ENCODE measurements around the gene CHCHD3. TPM values are rescaled to one million over a fixed set of nuclear protein-coding genes. Genes with fewer than 3 reads are reported as not detected.
"Not testable (repeated sequence)": the region's sequence is repeated elsewhere in the genome, so short reads cannot be mapped to it uniquely, and the experiment has no call there.

CHCHD3 gene
- total RNA-seq, 3 donors from 2014 or later, result 52.1 to 59.4 (median 53.1) TPM

- Histone ChIP-seq H3K27me3 (no peaks in the 10 kb centered on the region), H3K27ac (no peak overlapping the region), H3K4me1 (no peaks in the 10 kb centered on the region), H3K9me3 (no peaks in the 10 kb centered on the region), H3K36me3 (no peaks in the 10 kb centered on the region), H3K4me3 (no peak overlapping the region)
- intact Hi-C loops (cut with DNase I; ENCODE audit: low total_unique reads), result no loop called here
- no peak for DNase-seq (ENCODE audit: low spot score in 2 of 2)
- TF ChIP-seq POLR2A (IDR thresholded peaks at IDR 0.05), result no peak
Observed at GRCh38 chr7:132969520-132969919, 112.4 kb downstream of the CHCHD3 start.

GRCh38 chr7:132967470-132967848 lies 114.4 kb downstream of the CHCHD3 start:
- DNase-seq (ENCODE audit: low spot score in 2 of 2); H3K27me3 ChIP-seq; H3K9me3 ChIP-seq; H3K36me3 ChIP-seq; H3K27ac ChIP-seq; intact Hi-C loops (cut with DNase I; ENCODE audit: low total_unique reads); H3K4me1 ChIP-seq; H3K4me3 ChIP-seq: not testable (repeated sequence)

- H3K9me3 ChIP-seq, result no peaks in the 10 kb centered on the region
- no peak overlapping the region for H3K27ac ChIP-seq
- intact Hi-C loops (cut with DNase I; ENCODE audit: low total_unique reads), result no loop called here
- no peak for TF ChIP-seq POLR2AphosphoS5 (IDR thresholded peaks at IDR 0.05)
- TF ChIP-seq POLR2A (IDR thresholded peaks at IDR 0.05), result no peak
- TF ChIP-seq CTCF (IDR thresholded peaks at IDR 0.05), result no peak
- no peaks in the 10 kb centered on the region for H3K4me1 ChIP-seq
- H3K27me3 ChIP-seq, result no peaks in the 10 kb centered on the region
- no peak for DNase-seq (ENCODE audit: low spot score in 2 of 2)
- H3K36me3 ChIP-seq, result no peaks in the 10 kb centered on the region
- H3K4me3 ChIP-seq, result no peak overlapping the region
Observed at GRCh38 chr7:132966754-132967469, 115.0 kb downstream of the CHCHD3 start.

- no peak for TF ChIP-seq CTCF (IDR thresholded peaks at IDR 0.05)
- no peak for TF ChIP-seq POLR2AphosphoS5 (IDR thresholded peaks at IDR 0.05)
- TF ChIP-seq POLR2A (IDR thresholded peaks at IDR 0.05), result no peak
- DNase-seq (ENCODE audit: low spot score in 2 of 2), result no peak
- no peaks in the 10 kb centered on the region for H3K36me3 ChIP-seq
- no peaks in the 10 kb centered on the region for H3K9me3 ChIP-seq
- no peaks in the 10 kb centered on the region for H3K27me3 ChIP-seq
- no peaks in the 10 kb centered on the region for H3K4me1 ChIP-seq
- no peak overlapping the region for H3K27ac ChIP-seq
- intact Hi-C loops (cut with DNase I; ENCODE audit: low total_unique reads), result no loop called here
- no peak overlapping the region for H3K4me3 ChIP-seq
Observed at GRCh38 chr7:132965951-132966350, 115.9 kb downstream of the CHCHD3 start.

- H3K27me3 ChIP-seq, result no peaks in the 10 kb centered on the region
- no peak overlapping the region for H3K4me3 ChIP-seq
- intact Hi-C loops (cut with DNase I; ENCODE audit: low total_unique reads), result no loop called here
- DNase-seq (ENCODE audit: low spot score in 2 of 2), result no peak
- no peaks in the 10 kb centered on the region for H3K4me1 ChIP-seq
- no peaks in the 10 kb centered on the region for H3K36me3 ChIP-seq
- H3K27ac ChIP-seq, result no peak overlapping the region
- TF ChIP-seq POLR2AphosphoS5 (IDR thresholded peaks at IDR 0.05) (no peak), POLR2A (IDR thresholded peaks at IDR 0.05) (no peak), CTCF (IDR thresholded peaks at IDR 0.05) (no peak)
- no peaks in the 10 kb centered on the region for H3K9me3 ChIP-seq
Observed at GRCh38 chr7:132964876-132965275, 117.0 kb downstream of the CHCHD3 start.

- Histone ChIP-seq H3K27ac (no peak overlapping the region), H3K36me3 (no peaks in the 10 kb centered on the region), H3K4me3 (no peak overlapping the region), H3K9me3 (no peaks in the 10 kb centered on the region), H3K4me1 (no peaks in the 10 kb centered on the region), H3K27me3 (no peaks in the 10 kb centered on the region)
- TF ChIP-seq POLR2AphosphoS5 (IDR thresholded peaks at IDR 0.05) (no peak), CTCF (IDR thresholded peaks at IDR 0.05) (no peak), POLR2A (IDR thresholded peaks at IDR 0.05) (no peak)
- intact Hi-C loops (cut with DNase I; ENCODE audit: low total_unique reads), result no loop called here
- DNase-seq (ENCODE audit: low spot score in 2 of 2), result no peak
Observed at GRCh38 chr7:132959891-132960290, 122.0 kb downstream of the CHCHD3 start.

Data from breast epithelium (tissue), 4 donors.